AG09309 (cell line): Measurements from ENCODE around the gene SPOUT1.
A peak's percentile ranks its signal among the peaks of the same experiment; 100 is the strongest.

ENCODE experiments used
- DNase-seq: peaks from one replicate; pipeline ENCODE4 v3.0.0-alpha.2; 2010; ENCODE audit warnings: low read depth
- H3K4me3 ChIP-seq: 2 replicates; pipeline ENCODE4 v1.5.1; 2011; ENCODE audit warnings: mild to moderate bottlenecking, low read depth, low read length, moderate library complexity; ENCODE audit not compliant: control insufficient read depth
- TF ChIP-seq, protein P1 (sequence below): IDR thresholded peaks from 2 replicates; pipeline ENCODE4 v1.5.1; 2011; ENCODE audit warnings: mild to moderate bottlenecking, low read depth, low read length, inconsistent platforms; ENCODE audit not compliant: insufficient read depth, control insufficient read depth; ENCODE audit errors: missing control alignments

SPOUT1 gene

DNA sequence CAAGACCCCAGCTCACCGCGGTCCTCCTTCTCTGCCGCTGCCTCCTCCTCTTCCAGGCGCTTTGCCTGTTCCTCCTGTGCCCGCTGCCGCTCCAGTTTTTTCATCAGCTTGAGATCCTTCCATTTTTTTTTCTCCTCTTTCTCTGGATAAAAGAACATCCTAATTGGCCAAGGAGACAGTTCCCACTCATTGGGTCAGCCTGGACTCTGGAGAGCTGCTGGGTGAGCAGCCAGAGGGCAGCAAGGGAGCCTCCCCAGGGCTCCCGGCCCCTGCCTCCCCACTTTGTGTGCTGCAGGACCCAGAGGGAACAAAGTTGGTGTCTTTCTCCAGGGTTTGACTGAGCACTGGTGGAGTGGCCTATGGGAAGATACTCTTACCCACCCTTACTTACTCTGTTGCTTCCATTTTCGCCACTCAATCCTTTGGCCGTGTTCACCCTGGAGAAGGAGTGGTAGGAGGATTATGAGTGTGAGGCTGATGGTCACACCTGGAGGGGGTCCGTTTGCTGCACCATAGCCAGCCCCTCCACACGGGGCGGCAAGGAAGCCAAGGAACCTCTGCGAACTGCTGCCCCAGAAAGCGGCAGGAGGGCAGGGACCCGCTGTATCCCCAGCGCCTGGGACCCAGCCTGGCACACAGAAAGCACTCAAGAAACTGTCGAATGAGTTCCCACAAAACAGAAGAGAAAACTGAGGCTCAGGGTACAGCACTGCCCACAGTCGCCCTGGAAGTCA lies 708 bp downstream of the SPOUT1 start:
- TF ChIP-seq, protein P1, sequence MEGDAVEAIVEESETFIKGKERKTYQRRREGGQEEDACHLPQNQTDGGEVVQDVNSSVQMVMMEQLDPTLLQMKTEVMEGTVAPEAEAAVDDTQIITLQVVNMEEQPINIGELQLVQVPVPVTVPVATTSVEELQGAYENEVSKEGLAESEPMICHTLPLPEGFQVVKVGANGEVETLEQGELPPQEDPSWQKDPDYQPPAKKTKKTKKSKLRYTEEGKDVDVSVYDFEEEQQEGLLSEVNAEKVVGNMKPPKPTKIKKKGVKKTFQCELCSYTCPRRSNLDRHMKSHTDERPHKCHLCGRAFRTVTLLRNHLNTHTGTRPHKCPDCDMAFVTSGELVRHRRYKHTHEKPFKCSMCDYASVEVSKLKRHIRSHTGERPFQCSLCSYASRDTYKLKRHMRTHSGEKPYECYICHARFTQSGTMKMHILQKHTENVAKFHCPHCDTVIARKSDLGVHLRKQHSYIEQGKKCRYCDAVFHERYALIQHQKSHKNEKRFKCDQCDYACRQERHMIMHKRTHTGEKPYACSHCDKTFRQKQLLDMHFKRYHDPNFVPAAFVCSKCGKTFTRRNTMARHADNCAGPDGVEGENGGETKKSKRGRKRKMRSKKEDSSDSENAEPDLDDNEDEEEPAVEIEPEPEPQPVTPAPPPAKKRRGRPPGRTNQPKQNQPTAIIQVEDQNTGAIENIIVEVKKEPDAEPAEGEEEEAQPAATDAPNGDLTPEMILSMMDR: no peak
- no peak for DNase-seq
- H3K4me3 ChIP-seq: peak overlapping the region; percentile 80

DNA sequence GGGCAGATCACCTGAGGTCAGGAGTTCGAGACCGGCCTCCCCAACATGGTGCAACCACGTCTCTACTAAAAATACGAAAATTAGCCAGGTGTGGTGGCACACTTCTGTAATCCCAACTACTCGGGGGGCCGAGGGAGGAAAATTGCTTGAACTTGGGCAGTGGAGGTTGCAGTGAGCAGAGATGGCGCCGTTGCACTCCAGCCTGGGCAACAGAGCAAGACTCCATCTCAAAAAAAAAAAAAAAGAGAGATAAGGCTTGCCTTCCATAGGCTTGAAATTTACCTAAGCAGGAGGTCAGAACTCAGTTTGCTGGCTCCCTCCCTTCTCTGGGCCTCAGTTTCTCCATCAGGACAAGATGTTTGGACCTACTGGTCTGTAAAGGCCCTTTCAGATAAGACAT lies 1.3 kb downstream of the SPOUT1 start:
- TF ChIP-seq, protein P1: no peak

DNA sequence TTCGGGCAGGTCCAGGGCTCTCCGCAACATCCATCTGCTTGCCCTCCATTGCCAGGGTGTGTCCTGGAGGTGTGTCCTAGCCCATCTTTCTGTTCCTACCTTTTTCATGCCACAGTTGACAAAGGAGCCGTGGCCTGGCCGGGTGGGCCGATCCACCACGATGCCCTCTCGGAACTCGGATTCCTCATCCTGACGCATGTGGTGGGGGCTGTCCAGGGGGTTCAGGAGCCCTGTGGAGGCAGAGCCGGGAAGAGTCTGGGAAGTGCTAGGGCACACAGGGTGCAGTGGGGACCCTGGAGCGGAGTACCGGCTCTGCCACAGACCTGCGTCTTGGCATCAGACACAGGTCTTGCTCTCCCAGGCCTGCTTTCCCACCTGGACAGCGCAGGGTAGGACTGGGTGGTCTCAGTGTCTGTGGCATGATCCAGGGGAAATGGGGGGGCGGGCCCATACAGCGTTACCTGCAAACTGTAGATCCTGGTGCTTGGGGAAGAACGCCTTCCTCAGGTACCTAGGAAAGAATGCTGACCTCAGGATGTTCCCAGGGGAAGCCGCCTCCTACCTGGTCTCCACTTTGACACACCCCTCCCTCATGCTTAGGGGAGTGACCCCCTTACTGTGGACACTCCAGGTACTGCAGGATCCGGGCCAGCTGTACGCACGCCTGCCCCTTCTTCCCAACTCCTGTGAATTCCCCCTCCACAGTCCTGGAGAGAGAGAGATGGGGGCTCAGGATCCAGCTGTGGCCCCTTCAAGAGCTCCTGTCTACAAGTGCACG lies 3.5 kb downstream of the SPOUT1 start:
- TF ChIP-seq, protein P1: no peak
- no peak for DNase-seq
- H3K4me3 ChIP-seq: no peak overlapping the region

More for the DNA sequence above, 1.3 kb downstream of the SPOUT1 start:
- peak overlapping the region; percentile 80; the same call in 1 of the 2 replicates for H3K4me3 ChIP-seq
- no peak for DNase-seq

DNA sequence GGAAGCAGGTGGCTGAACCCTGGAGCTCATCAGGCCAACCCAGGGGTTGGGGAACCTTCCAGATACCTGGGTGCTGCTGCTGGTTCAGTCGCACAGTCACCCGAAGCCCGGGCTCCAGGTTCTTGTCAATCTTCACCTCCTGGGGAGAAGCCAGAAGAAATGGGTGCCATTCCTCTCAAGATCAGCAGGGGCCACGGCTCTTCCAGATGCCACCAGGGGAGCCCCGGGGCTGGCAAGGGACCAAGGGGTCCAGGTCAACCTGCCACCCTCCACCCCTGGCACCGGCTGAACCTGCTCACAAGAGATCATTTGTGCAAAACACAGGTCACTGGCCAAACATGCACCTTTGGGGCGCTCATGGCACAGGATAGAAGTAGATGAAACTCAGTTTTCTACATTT lies 4.7 kb downstream of the SPOUT1 start:
- DNase-seq: no peak
- H3K4me3 ChIP-seq: no peak overlapping the region
- TF ChIP-seq, protein P1: no peak

DNA sequence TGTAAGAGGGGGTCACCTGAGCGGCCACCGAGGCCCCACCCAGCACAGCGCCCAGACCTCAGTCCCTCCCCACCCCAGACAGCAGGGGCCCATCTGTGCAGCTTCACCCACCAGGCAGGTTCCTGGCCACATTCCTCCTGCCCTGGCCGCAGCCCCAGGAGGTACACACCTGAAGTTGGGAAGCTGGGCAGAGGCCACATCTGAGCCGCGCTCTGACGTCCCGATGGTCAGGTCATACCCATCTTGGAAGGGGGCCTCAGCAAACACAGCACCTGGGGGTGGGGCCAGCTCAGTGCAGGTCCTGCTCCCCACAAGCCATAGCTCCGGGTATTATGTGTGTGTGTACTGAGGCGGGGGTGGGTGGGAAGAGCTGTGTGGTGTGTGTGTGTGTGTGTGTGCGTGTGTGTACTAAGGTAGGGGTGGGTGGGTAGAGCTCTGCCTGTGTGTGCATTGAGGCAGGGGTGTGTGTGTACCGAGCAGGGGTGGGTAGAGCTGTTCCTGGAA lies 5.6 kb downstream of the SPOUT1 start:
- no peak overlapping the region for H3K4me3 ChIP-seq
- no peak for DNase-seq
- TF ChIP-seq, protein P1: no peak

DNA sequence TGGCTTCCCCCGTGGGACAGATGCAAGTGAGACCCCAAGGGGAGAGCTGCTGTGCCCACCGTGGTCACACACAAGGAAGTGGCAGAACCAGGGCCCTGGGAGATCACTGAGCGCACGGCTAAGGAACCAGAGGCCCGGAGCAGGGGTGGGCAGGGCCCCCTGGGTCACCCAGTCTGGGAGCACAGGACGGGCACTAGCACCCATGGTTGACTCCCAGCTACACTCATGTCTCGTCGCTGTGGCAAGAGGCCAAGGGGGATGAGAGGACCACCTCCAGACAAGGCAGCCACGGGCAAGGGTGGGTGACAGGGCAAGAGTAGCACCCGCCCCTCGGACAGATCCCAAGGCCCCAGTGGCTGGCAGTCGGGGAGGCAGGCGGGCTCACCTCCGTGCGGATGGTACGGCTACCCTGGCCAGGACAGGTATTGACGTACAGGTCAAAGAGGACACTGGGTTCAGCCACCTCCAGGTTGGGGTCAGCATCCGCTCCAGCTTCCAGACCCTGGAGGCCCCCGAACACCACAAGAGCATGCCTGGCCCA lies 6.2 kb downstream of the SPOUT1 start:
- TF ChIP-seq, protein P1: no peak
- H3K4me3 ChIP-seq: no peak overlapping the region
- DNase-seq: no peak
